HG03066 (cell line): ENCODE results near the gene SYT12.
"Not testable (repeated sequence)": the region's sequence is repeated elsewhere in the genome, so short reads cannot be mapped to it uniquely, and the experiment has no call there.

Experiments
- ATAC-seq: cut with Tn5 transposase; IDR thresholded peaks from one replicate; pipeline ENCODE4 v1.9.1; 2021; ENCODE audit warnings: low read depth; ENCODE audit not compliant: unreplicated experiment

Gene SYT12

GRCh38 chr11:67022961-67023956 lies at the start of gene SYT12:
TSS of gene SYT12 (plus strand) at chr11:67023134. CDS start at chr11:67030145, 7,011 bp downstream.
- no peak for ATAC-seq

- no peak for ATAC-seq
These were observed 48.9 kb upstream of the SYT12 start for GRCh38 chr11:66973956-66974580.

- no peak for ATAC-seq
These were observed 48.1 kb upstream of the SYT12 start, which contains the start of gene C11orf86 for GRCh38 chr11:66974724-66975404. TSS of gene C11orf86 (plus strand) at chr11:66975304. CDS start at chr11:66975363, 59 bp downstream.

- no peak for ATAC-seq
These were observed 47.4 kb upstream of the SYT12 start for GRCh38 chr11:66975405-66976027.

GRCh38 chr11:66976028-66976467 lies 46.9 kb upstream of the SYT12 start:
- ATAC-seq = no peak

GRCh38 chr11:66976925-66977324 lies 46.0 kb upstream of the SYT12 start:
- no peak for ATAC-seq

- ATAC-seq = no peak
These were observed 44.7 kb upstream of the SYT12 start for GRCh38 chr11:66978229-66978628.

- ATAC-seq = no peak
These were observed 44.2 kb upstream of the SYT12 start for GRCh38 chr11:66978717-66979116.

GRCh38 chr11:66979336-66979980 lies 43.5 kb upstream of the SYT12 start:
- no peak for ATAC-seq

- no peak for ATAC-seq
These were observed 40.9 kb upstream of the SYT12 start for GRCh38 chr11:66981976-66982578.

GRCh38 chr11:66983275-66983924 lies 39.5 kb upstream of the SYT12 start:
- ATAC-seq = no peak

- ATAC-seq = no peak
These were observed 37.3 kb upstream of the SYT12 start for GRCh38 chr11:66985508-66986177.

GRCh38 chr11:66986178-66986545 lies 36.8 kb upstream of the SYT12 start:
- no peak for ATAC-seq

- no peak for ATAC-seq
These were observed 35.7 kb upstream of the SYT12 start for GRCh38 chr11:66987158-66987620.

GRCh38 chr11:66987924-66988637 lies 34.9 kb upstream of the SYT12 start:
- ATAC-seq = no peak

- ATAC-seq = not testable (repeated sequence)
These were observed 34.2 kb upstream of the SYT12 start for GRCh38 chr11:66988741-66989140.

- ATAC-seq = not testable (repeated sequence)
These were observed 33.6 kb upstream of the SYT12 start for GRCh38 chr11:66989360-66989759.

GRCh38 chr11:66992041-66992440 lies 30.9 kb upstream of the SYT12 start:
- ATAC-seq = no peak
